ENCODE measurements around the gene IFI27L1. TPM values are rescaled to one million over a fixed set of nuclear protein-coding genes. Genes with fewer than 3 reads are reported as not detected.
A peak's percentile ranks its signal among the peaks of the same experiment; 100 is the strongest.

Gene IFI27L1
- total RNA-seq, 1 donor from 2014 or later, result 24.7 TPM

- TF ChIP-seq CTCF (IDR thresholded peaks at IDR 0.05; ENCODE audit: insufficient read depth, low read length, poor library complexity, severe bottlenecking), result no peak
- DNase-seq (ENCODE audit: low read depth), result no peak
- H3K36me3 ChIP-seq (ENCODE audit: control insufficient read depth, insufficient read depth, low read length), result peaks cover 7% of the 10 kb centered on the region
- no peak overlapping the region for H3K4me3 ChIP-seq (ENCODE audit: low read depth, low read length)
- H3K27me3 ChIP-seq (ENCODE audit: control insufficient read depth, insufficient read depth, low read length), result no peaks in the 10 kb centered on the region
Measured at GRCh38 chr14:94050231-94050880, 30.8 kb upstream of the IFI27L1 start.

- H3K36me3 ChIP-seq (ENCODE audit: control insufficient read depth, insufficient read depth, low read length), result peaks cover 7% of the 10 kb centered on the region
- TF ChIP-seq CTCF (IDR thresholded peaks at IDR 0.05; ENCODE audit: insufficient read depth, low read length, poor library complexity, severe bottlenecking), result peak; percentile 61
- DNase-seq (ENCODE audit: low read depth), result no peak
- H3K4me3 ChIP-seq (ENCODE audit: low read depth, low read length), result no peak overlapping the region
- H3K27me3 ChIP-seq (ENCODE audit: control insufficient read depth, insufficient read depth, low read length), result no peaks in the 10 kb centered on the region
Measured at GRCh38 chr14:94051115-94051514, 30.0 kb upstream of the IFI27L1 start.

GRCh38 chr14:94051779-94052178 lies 29.3 kb upstream of the IFI27L1 start:
- Histone ChIP-seq H3K36me3 (ENCODE audit: control insufficient read depth, insufficient read depth, low read length) (peaks cover 7% of the 10 kb centered on the region), H3K27me3 (ENCODE audit: control insufficient read depth, insufficient read depth, low read length) (no peaks in the 10 kb centered on the region), H3K4me3 (ENCODE audit: low read depth, low read length) (no peak overlapping the region)
- no peak for DNase-seq (ENCODE audit: low read depth)
- TF ChIP-seq CTCF (IDR thresholded peaks at IDR 0.05; ENCODE audit: insufficient read depth, low read length, poor library complexity, severe bottlenecking), result no peak

GRCh38 chr14:94052199-94052598 lies 28.9 kb upstream of the IFI27L1 start:
- no peak for DNase-seq (ENCODE audit: low read depth)

GRCh38 chr14:94052662-94053061 lies 28.4 kb upstream of the IFI27L1 start:
- Histone ChIP-seq H3K27me3 (ENCODE audit: control insufficient read depth, insufficient read depth, low read length) (no peaks in the 10 kb centered on the region), H3K4me3 (ENCODE audit: low read depth, low read length) (no peak overlapping the region), H3K36me3 (ENCODE audit: control insufficient read depth, insufficient read depth, low read length) (peaks cover 6% of the 10 kb centered on the region)
- TF ChIP-seq CTCF (IDR thresholded peaks at IDR 0.05; ENCODE audit: insufficient read depth, low read length, poor library complexity, severe bottlenecking), result no peak
- DNase-seq (ENCODE audit: low read depth), result no peak

More at GRCh38 chr14:94052199-94052598, 28.9 kb upstream of the IFI27L1 start:
- no peak for TF ChIP-seq CTCF (IDR thresholded peaks at IDR 0.05; ENCODE audit: insufficient read depth, low read length, poor library complexity, severe bottlenecking)
- Histone ChIP-seq H3K36me3 (ENCODE audit: control insufficient read depth, insufficient read depth, low read length) (peaks cover 7% of the 10 kb centered on the region), H3K4me3 (ENCODE audit: low read depth, low read length) (no peak overlapping the region), H3K27me3 (ENCODE audit: control insufficient read depth, insufficient read depth, low read length) (no peaks in the 10 kb centered on the region)

- Histone ChIP-seq H3K36me3 (ENCODE audit: control insufficient read depth, insufficient read depth, low read length) (peaks cover 8% of the 10 kb centered on the region), H3K4me3 (ENCODE audit: low read depth, low read length) (no peak overlapping the region), H3K27me3 (ENCODE audit: control insufficient read depth, insufficient read depth, low read length) (no peaks in the 10 kb centered on the region)
- no peak for DNase-seq (ENCODE audit: low read depth)
- no peak for TF ChIP-seq CTCF (IDR thresholded peaks at IDR 0.05; ENCODE audit: insufficient read depth, low read length, poor library complexity, severe bottlenecking)
Measured at GRCh38 chr14:94054401-94054800, 26.7 kb upstream of the IFI27L1 start.
